ENCODE data around the gene SLC35F6.

SLC35F6 gene

GRCh38 chr2:26764078-26764887 lies at the start of gene SLC35F6:
Gene SLC35F6 (plus strand): TSS chr2:26764284. CDS start chr2:26764350, 66 bp downstream.
- DNase-seq (ENCODE audit: low spot score), result peak; percentile 80

- no peak for DNase-seq (ENCODE audit: low spot score)
Measured at GRCh38 chr2:26715528-26716270, 48.4 kb upstream of the SLC35F6 start.

- DNase-seq (ENCODE audit: low spot score), result no peak
Measured at GRCh38 chr2:26716340-26716739, 47.7 kb upstream of the SLC35F6 start.

- no peak for DNase-seq (ENCODE audit: low spot score)
Measured at GRCh38 chr2:26716769-26717168, 47.3 kb upstream of the SLC35F6 start.

- no peak for DNase-seq (ENCODE audit: low spot score)
Measured at GRCh38 chr2:26717362-26717761, 46.7 kb upstream of the SLC35F6 start.

- DNase-seq (ENCODE audit: low spot score), result no peak
Measured at GRCh38 chr2:26718949-26719686, 45.0 kb upstream of the SLC35F6 start.

GRCh38 chr2:26720322-26721114 lies 43.6 kb upstream of the SLC35F6 start:
- no peak for DNase-seq (ENCODE audit: low spot score)

- DNase-seq (ENCODE audit: low spot score), result no peak
Measured at GRCh38 chr2:26721115-26722032, 42.7 kb upstream of the SLC35F6 start.

GRCh38 chr2:26722328-26722727 lies 41.8 kb upstream of the SLC35F6 start:
- no peak for DNase-seq (ENCODE audit: low spot score)

GRCh38 chr2:26722911-26723310 lies 41.2 kb upstream of the SLC35F6 start:
- DNase-seq (ENCODE audit: low spot score), result no peak

- no peak for DNase-seq (ENCODE audit: low spot score)
Measured at GRCh38 chr2:26723475-26723874, 40.6 kb upstream of the SLC35F6 start.

GRCh38 chr2:26723991-26724750 lies 39.9 kb upstream of the SLC35F6 start:
- DNase-seq (ENCODE audit: low spot score), result no peak

- no peak for DNase-seq (ENCODE audit: low spot score)
Measured at GRCh38 chr2:26724784-26725520, 39.1 kb upstream of the SLC35F6 start.

GRCh38 chr2:26725521-26725820 lies 38.6 kb upstream of the SLC35F6 start:
- DNase-seq (ENCODE audit: low spot score), result no peak

- no peak for DNase-seq (ENCODE audit: low spot score)
Measured at GRCh38 chr2:26726228-26726627, 37.9 kb upstream of the SLC35F6 start.

- no peak for DNase-seq (ENCODE audit: low spot score)
Measured at GRCh38 chr2:26727641-26728561, 36.2 kb upstream of the SLC35F6 start.

- DNase-seq (ENCODE audit: low spot score), result no peak
Measured at GRCh38 chr2:26729311-26729710, 34.8 kb upstream of the SLC35F6 start.

Measured in CD4-positive, alpha-beta T cell treated with Interleukin-15 for 4 hours (primary cell).